MM.1S (cell line): ENCODE results near the gene NXPE2.

Source experiments
- DNase-seq: peaks from one replicate; pipeline ENCODE4 v3.0.0-alpha.2; 2015
- H2AFZ ChIP-seq: fragments of 300-600 bp; sonication (generic); 2 replicates; pipeline ENCODE4 v1.6.0; 2016; ENCODE audit warnings: antibody characterized with exemption, low read length
- H3F3A ChIP-seq: fragments of 300-600 bp; sonication (generic); 2 replicates; pipeline ENCODE4 v1.6.1; 2016; ENCODE audit warnings: mild to moderate bottlenecking, antibody characterized with exemption, low read length, moderate library complexity, mixed read lengths; ENCODE audit not compliant: insufficient read depth
- H3K27ac ChIP-seq: fragments of 300-600 bp; sonication (generic); 2 replicates; pipeline ENCODE4 v1.5.1; 2016; ENCODE audit warnings: mild to moderate bottlenecking, low read length
- H3K27me3 ChIP-seq: fragments of 300-600 bp; sonication (generic); replicated peaks from 2 replicates; pipeline ENCODE4 v1.6.0; 2016; ENCODE audit warnings: low read length; ENCODE audit not compliant: insufficient read depth
- H3K36me3 ChIP-seq: fragments of 300-600 bp; sonication (generic); replicated peaks from 2 replicates; pipeline ENCODE4 v1.6.1; 2016; ENCODE audit warnings: mild to moderate bottlenecking, low read length, mixed read lengths; ENCODE audit not compliant: insufficient read depth
- H3K4me1 ChIP-seq: fragments of 300-600 bp; sonication (generic); 2 replicates; pipeline ENCODE4 v1.6.1; 2016; ENCODE audit warnings: low read length, mixed read lengths
- H3K4me2 ChIP-seq: fragments of 300-600 bp; sonication (generic); 2 replicates; pipeline ENCODE4 v1.6.0; 2016; ENCODE audit warnings: low read depth, low read length
- H3K4me3 ChIP-seq: fragments of 300-600 bp; sonication (generic); 2 replicates; pipeline ENCODE4 v1.5.1; 2016; ENCODE audit warnings: low read length, mixed read lengths
- H3K79me2 ChIP-seq: fragments of 300-600 bp; sonication (generic); 2 replicates; pipeline ENCODE4 v1.6.1; 2016; ENCODE audit warnings: mixed run types, low read length, mixed read lengths
- H3K9ac ChIP-seq: fragments of 300-600 bp; sonication (generic); 2 replicates; pipeline ENCODE4 v1.6.1; 2016; ENCODE audit warnings: low read length, mixed read lengths
- H3K9me2 ChIP-seq: fragments of 300-600 bp; sonication (generic); replicated peaks from 2 replicates; pipeline ENCODE4 v1.6.1; 2016; ENCODE audit warnings: mild to moderate bottlenecking, low read length, mixed read lengths; ENCODE audit not compliant: insufficient read depth
- H3K9me3 ChIP-seq: fragments of 300-600 bp; sonication (generic); replicated peaks from 2 replicates; pipeline ENCODE4 v1.6.1; 2016; ENCODE audit warnings: mild to moderate bottlenecking, low read length, mixed read lengths; ENCODE audit not compliant: insufficient read depth
- H4K20me1 ChIP-seq: fragments of 300-600 bp; sonication (generic); 2 replicates; pipeline ENCODE4 v1.6.1; 2016; ENCODE audit warnings: mild to moderate bottlenecking, low read length, moderate library complexity, mixed read lengths; ENCODE audit not compliant: insufficient read depth
- EZH2 ChIP-seq: fragments of 300-600 bp; sonication (generic); optimal IDR thresholded peaks from 2 replicates; pipeline ENCODE3; 2017; ENCODE audit warnings: low read depth, mild to moderate bottlenecking, antibody characterized with exemption, low read length, mixed read lengths
- EZH2phosphoT487 ChIP-seq: fragments of 300-600 bp; sonication (generic); IDR thresholded peaks from 2 replicates; pipeline ENCODE4 v1.6.1; 2018; ENCODE audit warnings: antibody characterized with exemption, low read length
- TF ChIP-seq, protein P1 (sequence below): fragments of 300-600 bp; sonication (generic); IDR thresholded peaks from 2 replicates; pipeline ENCODE4 v1.5.1; 2016; ENCODE audit warnings: antibody characterized with exemption, low read length, mixed read lengths

Gene NXPE2

DNA sequence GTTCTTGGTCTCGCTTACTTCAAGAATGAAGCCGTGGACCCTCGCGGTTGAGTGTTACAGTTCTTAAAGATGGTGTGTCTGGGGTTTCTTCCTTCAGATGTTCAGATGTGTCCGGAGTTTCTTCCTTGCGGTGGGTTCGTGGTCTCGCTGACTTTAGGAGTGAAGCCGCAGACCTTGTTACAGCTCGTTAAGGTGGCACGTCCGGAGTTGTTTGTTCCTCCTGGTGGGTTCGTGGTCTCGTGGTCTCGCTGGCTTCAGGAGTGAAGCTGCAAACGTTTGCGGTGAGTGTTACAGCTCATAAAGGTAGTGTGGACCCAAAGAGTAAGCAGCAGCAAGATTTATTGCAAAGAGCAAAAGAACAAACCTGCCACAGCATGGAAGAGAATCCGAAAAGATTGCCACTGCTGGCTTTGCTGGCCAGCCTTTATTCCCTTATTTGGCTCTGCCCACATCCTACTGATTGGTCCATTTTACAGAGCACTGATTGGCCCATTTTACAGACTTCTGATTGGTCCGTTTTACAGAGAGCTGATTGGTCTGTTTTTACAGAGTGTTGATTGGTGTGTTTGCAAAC, 27.1 kb upstream of the NXPE2 start:
- DNase-seq = no peak
- no peaks in the 10 kb centered on the region for H3K79me2 ChIP-seq
- H3K4me1 ChIP-seq = no peaks in the 10 kb centered on the region

DNA sequence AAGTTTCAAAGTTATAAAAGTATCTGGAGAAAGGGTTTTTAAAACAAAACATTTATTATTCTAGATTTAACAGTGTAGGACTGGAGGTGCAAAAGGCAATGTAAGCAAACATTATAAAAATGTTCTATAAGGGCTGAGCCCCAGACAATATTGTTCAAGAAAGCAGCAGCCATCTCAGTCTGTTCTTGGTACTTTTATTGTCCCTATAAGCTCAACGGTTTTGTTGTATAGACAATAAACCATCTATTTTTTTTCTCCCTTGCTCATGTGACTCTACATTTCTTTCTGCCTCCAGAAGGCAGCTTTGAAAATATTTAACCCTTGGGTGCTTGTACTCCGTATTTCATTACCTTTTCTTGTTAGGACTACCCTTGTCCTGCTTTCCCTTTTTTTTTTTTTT, 25.2 kb upstream of the NXPE2 start:
- Histone ChIP-seq H3K9ac (no peak overlapping the region), H3K4me2 (no peak overlapping the region), H3K4me3 (no peak overlapping the region), H3K9me3 (no peaks in the 10 kb centered on the region), H3K27me3 (no peaks in the 10 kb centered on the region), H3K79me2 (no peaks in the 10 kb centered on the region), H3K36me3 (no peaks in the 10 kb centered on the region), H3K27ac (no peak overlapping the region), H4K20me1 (no peaks in the 10 kb centered on the region), H3K9me2 (no peaks in the 10 kb centered on the region), H3K4me1 (no peaks in the 10 kb centered on the region), H3F3A (no peaks in the 10 kb centered on the region), H2AFZ (no peak overlapping the region)
- no peak for DNase-seq
- no peak for TF ChIP-seq EZH2
- TF ChIP-seq EZH2phosphoT487 = no peak
- TF ChIP-seq, protein P1, sequence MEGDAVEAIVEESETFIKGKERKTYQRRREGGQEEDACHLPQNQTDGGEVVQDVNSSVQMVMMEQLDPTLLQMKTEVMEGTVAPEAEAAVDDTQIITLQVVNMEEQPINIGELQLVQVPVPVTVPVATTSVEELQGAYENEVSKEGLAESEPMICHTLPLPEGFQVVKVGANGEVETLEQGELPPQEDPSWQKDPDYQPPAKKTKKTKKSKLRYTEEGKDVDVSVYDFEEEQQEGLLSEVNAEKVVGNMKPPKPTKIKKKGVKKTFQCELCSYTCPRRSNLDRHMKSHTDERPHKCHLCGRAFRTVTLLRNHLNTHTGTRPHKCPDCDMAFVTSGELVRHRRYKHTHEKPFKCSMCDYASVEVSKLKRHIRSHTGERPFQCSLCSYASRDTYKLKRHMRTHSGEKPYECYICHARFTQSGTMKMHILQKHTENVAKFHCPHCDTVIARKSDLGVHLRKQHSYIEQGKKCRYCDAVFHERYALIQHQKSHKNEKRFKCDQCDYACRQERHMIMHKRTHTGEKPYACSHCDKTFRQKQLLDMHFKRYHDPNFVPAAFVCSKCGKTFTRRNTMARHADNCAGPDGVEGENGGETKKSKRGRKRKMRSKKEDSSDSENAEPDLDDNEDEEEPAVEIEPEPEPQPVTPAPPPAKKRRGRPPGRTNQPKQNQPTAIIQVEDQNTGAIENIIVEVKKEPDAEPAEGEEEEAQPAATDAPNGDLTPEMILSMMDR = no peak

More for the DNA sequence above, 27.1 kb upstream of the NXPE2 start:
- Histone ChIP-seq H3K9me2 (no peaks in the 10 kb centered on the region), H3K27me3 (no peaks in the 10 kb centered on the region), H3K36me3 (no peaks in the 10 kb centered on the region), H3K27ac (no peak overlapping the region), H3K4me2 (no peak overlapping the region), H2AFZ (no peak overlapping the region), H3K9ac (no peak overlapping the region), H3K9me3 (no peaks in the 10 kb centered on the region), H3F3A (no peaks in the 10 kb centered on the region), H3K4me3 (no peak overlapping the region), H4K20me1 (no peaks in the 10 kb centered on the region)
- TF ChIP-seq EZH2 (no peak), EZH2phosphoT487 (no peak)
- TF ChIP-seq, protein P1 = no peak

DNA sequence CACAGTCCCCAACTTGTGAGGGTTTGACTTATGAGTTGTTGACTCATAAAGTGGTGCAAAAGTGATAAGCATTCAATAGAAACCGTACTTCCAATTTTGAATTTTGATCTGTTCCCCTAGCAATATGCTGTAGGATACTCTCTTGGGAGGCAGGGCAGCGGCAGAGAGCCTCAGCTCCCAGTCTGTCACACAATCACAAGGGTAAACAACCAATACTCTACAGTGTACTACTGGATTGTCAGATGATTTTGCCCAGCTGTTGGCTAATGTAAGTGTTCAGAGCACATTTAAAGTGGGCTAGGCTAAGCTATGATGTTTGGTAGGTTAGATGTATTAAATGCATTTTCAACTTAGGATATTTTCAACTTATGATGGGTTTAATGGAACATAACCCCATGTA, 13.7 kb upstream of the NXPE2 start:
- Histone ChIP-seq H3K79me2 (no peaks in the 10 kb centered on the region), H3K9me2 (no peaks in the 10 kb centered on the region), H3K27me3 (no peaks in the 10 kb centered on the region), H3K27ac (no peak overlapping the region), H3K36me3 (no peaks in the 10 kb centered on the region), H3K9ac (no peak overlapping the region), H3K4me1 (no peaks in the 10 kb centered on the region), H3K4me2 (no peak overlapping the region), H3K4me3 (no peak overlapping the region), H3K9me3 (no peaks in the 10 kb centered on the region), H2AFZ (no peak overlapping the region), H4K20me1 (no peaks in the 10 kb centered on the region), H3F3A (no peaks in the 10 kb centered on the region)
- DNase-seq = no peak
- TF ChIP-seq, protein P1 = no peak
- TF ChIP-seq EZH2 = no peak
- TF ChIP-seq EZH2phosphoT487 = no peak
